ENCODE results near the gene CENPV. TPM values are rescaled to one million over a fixed set of nuclear protein-coding genes. Genes with fewer than 3 reads are reported as not detected.
"Not testable (repeated sequence)": the region's sequence is repeated elsewhere in the genome, so short reads cannot be mapped to it uniquely, and the experiment has no call there.

Gene CENPV
- polyA plus RNA-seq (2012; ENCODE audit: insufficient read depth, insufficient read length, low read depth): 66.5 TPM

DNA sequence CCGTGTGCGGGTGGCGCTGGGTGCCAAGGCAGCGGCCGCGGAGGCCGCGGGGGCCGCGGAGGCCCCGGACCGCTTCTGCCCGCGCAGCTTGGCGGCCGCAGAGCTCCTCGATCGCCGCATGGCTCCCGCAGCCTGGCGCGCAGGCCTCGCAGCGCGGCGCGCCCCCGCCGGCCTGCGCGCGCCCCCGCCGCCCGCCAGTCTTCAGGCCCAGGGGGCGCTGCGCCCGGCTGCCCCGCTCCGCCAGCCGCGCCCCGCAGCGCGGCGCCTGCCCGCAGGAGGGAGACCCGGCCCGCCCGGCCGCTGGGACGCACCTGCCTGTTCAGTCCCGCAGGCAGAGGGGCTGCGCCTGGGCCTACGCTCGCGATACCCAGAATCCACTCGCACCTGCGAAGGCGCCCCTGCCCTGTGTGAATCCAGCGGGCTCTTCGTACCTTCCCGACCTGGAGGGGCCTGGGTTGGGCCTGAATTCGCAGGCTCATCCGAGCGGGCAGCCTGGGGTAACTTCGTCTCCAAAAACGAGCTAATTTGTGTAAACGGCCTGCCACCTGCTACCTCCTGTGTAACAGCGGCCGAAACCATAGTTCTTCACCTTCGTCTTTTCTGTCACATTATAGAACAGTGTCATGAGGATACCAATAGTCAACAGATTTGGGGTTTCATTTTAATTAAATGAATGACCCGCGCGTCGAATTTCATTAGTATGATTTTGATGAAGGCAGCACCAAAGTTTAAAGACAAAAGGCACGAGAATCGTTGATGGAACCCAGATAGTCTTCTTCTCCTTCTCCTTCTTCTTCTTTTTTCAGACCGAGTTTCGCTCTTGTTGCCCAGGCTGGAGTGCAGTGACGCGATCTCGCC, at the start of gene CENPV:
TSS of gene CENPV (minus strand) at position 153 of the 858 bp plus-strand sequence. CDS start at position 120, 33 bp downstream.
- no peaks in the 10 kb centered on the region for H3K27me3 ChIP-seq
- no peaks in the 10 kb centered on the region for H3K4me1 ChIP-seq
- peaks cover 12% of the 10 kb centered on the region for H3K36me3 ChIP-seq
- peak; percentile 63 for DNase-seq
- TF ChIP-seq, protein P1, sequence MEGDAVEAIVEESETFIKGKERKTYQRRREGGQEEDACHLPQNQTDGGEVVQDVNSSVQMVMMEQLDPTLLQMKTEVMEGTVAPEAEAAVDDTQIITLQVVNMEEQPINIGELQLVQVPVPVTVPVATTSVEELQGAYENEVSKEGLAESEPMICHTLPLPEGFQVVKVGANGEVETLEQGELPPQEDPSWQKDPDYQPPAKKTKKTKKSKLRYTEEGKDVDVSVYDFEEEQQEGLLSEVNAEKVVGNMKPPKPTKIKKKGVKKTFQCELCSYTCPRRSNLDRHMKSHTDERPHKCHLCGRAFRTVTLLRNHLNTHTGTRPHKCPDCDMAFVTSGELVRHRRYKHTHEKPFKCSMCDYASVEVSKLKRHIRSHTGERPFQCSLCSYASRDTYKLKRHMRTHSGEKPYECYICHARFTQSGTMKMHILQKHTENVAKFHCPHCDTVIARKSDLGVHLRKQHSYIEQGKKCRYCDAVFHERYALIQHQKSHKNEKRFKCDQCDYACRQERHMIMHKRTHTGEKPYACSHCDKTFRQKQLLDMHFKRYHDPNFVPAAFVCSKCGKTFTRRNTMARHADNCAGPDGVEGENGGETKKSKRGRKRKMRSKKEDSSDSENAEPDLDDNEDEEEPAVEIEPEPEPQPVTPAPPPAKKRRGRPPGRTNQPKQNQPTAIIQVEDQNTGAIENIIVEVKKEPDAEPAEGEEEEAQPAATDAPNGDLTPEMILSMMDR (IDR thresholded peaks at IDR 0.05; ENCODE audit: low read depth, low read length): no peak
- peak within 1 kb of the TSS; percentile 82 for H3K4me3 ChIP-seq (ENCODE audit: low read depth, low read length)
- H3K9me3 ChIP-seq: no peaks in the 10 kb centered on the region

GRCh38 chr17:16398270-16399267, 45.3 kb upstream of the CENPV start:
- TF ChIP-seq, protein P1 (IDR thresholded peaks at IDR 0.05; ENCODE audit: low read depth, low read length): no peak
- no peaks in the 10 kb centered on the region for H3K9me3 ChIP-seq
- no peak overlapping the region for H3K4me3 ChIP-seq (ENCODE audit: low read depth, low read length)
- H3K27me3 ChIP-seq: no peaks in the 10 kb centered on the region
- DNase-seq: peak; percentile 40
- peaks cover 3% of the 10 kb centered on the region; the same call in 1 of the 2 replicates for H3K4me1 ChIP-seq
- H3K36me3 ChIP-seq: no peaks in the 10 kb centered on the region

GRCh38 chr17:16396693-16397092, 43.4 kb upstream of the CENPV start:
- not testable (repeated sequence) for H3K27me3 ChIP-seq; H3K4me1 ChIP-seq; H3K4me3 ChIP-seq (ENCODE audit: low read depth, low read length); H3K36me3 ChIP-seq; H3K9me3 ChIP-seq; DNase-seq

DNA sequence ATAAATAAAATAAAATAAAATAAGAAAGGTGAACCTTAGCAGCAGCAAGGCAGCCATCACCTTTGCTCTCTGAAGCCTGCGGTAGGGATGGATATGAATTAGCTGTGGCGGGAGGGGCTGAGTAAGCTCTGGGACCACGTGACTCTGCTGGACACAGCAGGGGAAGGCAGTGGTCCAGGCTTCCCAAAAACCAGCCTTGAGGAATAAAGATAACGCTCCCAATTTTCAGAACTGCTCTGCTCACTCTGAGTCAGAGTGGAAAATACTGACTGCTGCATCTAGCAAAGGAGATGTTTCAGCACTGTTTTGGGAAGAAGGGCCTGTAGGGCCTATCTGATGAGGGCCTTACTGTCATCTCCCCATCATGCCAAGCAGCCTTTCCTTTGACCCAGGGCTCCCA, 42.6 kb upstream of the CENPV start:
- not testable (repeated sequence) for H3K9me3 ChIP-seq; H3K4me1 ChIP-seq; DNase-seq; H3K4me3 ChIP-seq (ENCODE audit: low read depth, low read length); H3K36me3 ChIP-seq; H3K27me3 ChIP-seq

GRCh38 chr17:16392491-16392890, 39.2 kb upstream of the CENPV start:
- not testable (repeated sequence) for H3K4me1 ChIP-seq; DNase-seq; H3K36me3 ChIP-seq; H3K27me3 ChIP-seq; H3K4me3 ChIP-seq (ENCODE audit: low read depth, low read length); H3K9me3 ChIP-seq

- H3K27me3 ChIP-seq: no peaks in the 10 kb centered on the region
- H3K9me3 ChIP-seq: no peaks in the 10 kb centered on the region
- no peaks in the 10 kb centered on the region for H3K36me3 ChIP-seq
- TF ChIP-seq, protein P1 (IDR thresholded peaks at IDR 0.05; ENCODE audit: low read depth, low read length): no peak
- no peaks in the 10 kb centered on the region for H3K4me1 ChIP-seq
- DNase-seq: no peak
- H3K4me3 ChIP-seq (ENCODE audit: low read depth, low read length): no peak overlapping the region
Measured at GRCh38 chr17:16391451-16391850, 38.2 kb upstream of the CENPV start.

DNA sequence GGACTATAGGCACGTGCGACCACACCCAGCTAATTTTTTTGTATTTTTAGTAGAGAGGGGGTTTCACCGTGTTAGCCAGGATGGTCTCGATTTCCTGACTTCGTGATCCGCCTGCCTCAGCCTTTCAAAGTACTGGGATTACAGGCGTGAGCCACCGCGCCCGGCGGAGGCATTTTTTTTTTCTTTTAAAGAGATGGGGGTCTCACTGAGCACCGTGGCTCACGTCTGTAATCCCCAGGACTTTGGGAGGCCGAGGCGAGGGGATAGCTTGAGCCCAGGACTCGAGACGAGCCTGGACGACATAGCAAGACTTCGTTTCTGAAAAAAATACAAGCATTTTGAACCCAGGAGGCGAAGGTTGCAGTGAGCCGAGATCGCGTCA, 32.8 kb upstream of the CENPV start:
- not testable (repeated sequence) for DNase-seq; H3K4me1 ChIP-seq; H3K27me3 ChIP-seq; H3K4me3 ChIP-seq (ENCODE audit: low read depth, low read length); H3K9me3 ChIP-seq
- peaks cover 12% of the 10 kb centered on the region for H3K36me3 ChIP-seq

DNA sequence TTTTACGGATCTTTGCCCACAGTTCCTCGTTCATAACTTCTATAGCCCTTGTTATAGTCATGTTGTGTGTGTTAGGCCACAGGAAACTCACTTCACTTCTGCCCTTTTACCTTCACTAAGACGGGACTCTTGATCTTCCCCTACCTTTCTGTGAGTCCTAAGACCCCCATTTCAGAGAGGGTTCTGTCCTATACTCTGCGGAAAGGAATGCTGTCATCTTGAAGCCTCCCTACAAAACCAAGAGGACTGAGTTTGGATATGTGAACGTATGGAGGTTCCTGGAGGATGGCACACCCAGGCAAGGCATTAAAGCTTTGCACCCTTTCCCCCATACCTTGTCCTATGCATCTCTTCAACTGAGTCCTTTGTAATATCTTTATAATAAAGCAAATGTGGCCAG, 31.3 kb upstream of the CENPV start:
- Histone ChIP-seq H3K9me3 (no peaks in the 10 kb centered on the region), H3K4me1 (no peaks in the 10 kb centered on the region), H3K27me3 (no peaks in the 10 kb centered on the region), H3K4me3 (ENCODE audit: low read depth, low read length) (no peak overlapping the region), H3K36me3 (peaks cover 12% of the 10 kb centered on the region)
- no peak for DNase-seq
- TF ChIP-seq, protein P1 (IDR thresholded peaks at IDR 0.05; ENCODE audit: low read depth, low read length): no peak

Data from BE2C (cell line).